ENCODE results near the gene HOXD8. TPM values are rescaled to one million over a fixed set of nuclear protein-coding genes. Genes with fewer than 3 reads are reported as not detected.

The HOXD8 gene
- total RNA-seq, 6 donors from 2014 or later = 0.43 to 2.3 (median 0.74) TPM; not detected in 1

- Histone ChIP-seq H3K36me3 (no peaks in the 10 kb centered on the region), H3K9me3 (no peaks in the 10 kb centered on the region), H3K27me3 (peaks cover 0 to 63% (median 37%) of the 10 kb centered on the region in 4 donors), H3K4me1 (peaks cover 21 to 38% (median 24%) of the 10 kb centered on the region in 4 donors), H3K4me3 (no peak overlapping the region), H3K27ac (no peak overlapping the region)
- ATAC-seq (ENCODE audit: low FRiP score in 2 of 2) (no peak), DNase-seq (no peak)
- WGBS, 2 donors = 15 to 20% methylated on average over 28 of the region's 28 CpGs
- TF ChIP-seq CTCF (IDR thresholded peaks at IDR 0.05) = no peak
- no peak for TF ChIP-seq POLR2AphosphoS5 (IDR thresholded peaks at IDR 0.05)
- TF ChIP-seq EP300 (IDR thresholded peaks at IDR 0.05) = no peak
- TF ChIP-seq POLR2A (IDR thresholded peaks at IDR 0.05) = no peak
Observed at GRCh38 chr2:176138923-176139660, 9.6 kb downstream of the HOXD8 start.

- Histone ChIP-seq H3K27me3 (peaks cover 0 to 63% (median 33%) of the 10 kb centered on the region in 4 donors), H3K4me3 (peak overlapping the region in 2 of 4 donors; percentile 44 to 51), H3K27ac (no peak overlapping the region), H3K9me3 (no peaks in the 10 kb centered on the region), H3K4me1 (peaks cover 21 to 38% (median 24%) of the 10 kb centered on the region in 4 donors), H3K36me3 (no peaks in the 10 kb centered on the region)
- TF ChIP-seq POLR2A (IDR thresholded peaks at IDR 0.05) (no peak), CTCF (IDR thresholded peaks at IDR 0.05) (no peak), EP300 (IDR thresholded peaks at IDR 0.05) (no peak)
- WGBS, 2 donors = 15% methylated on average over 27 to 39 of the region's 41 CpGs
- no peak for ATAC-seq (ENCODE audit: low FRiP score in 2 of 2)
- DNase-seq = peak in 1 of 2 donors; percentile 71
Observed at GRCh38 chr2:176139661-176140512, 10.4 kb downstream of the HOXD8 start.

GRCh38 chr2:176140513-176141317 lies 11.2 kb downstream of the HOXD8 start:
- Histone ChIP-seq H3K4me3 (peak overlapping the region in 3 of 4 donors; percentile 29 to 51 (median 44)), H3K9me3 (no peaks in the 10 kb centered on the region), H3K4me1 (peaks cover 20 to 37% (median 23%) of the 10 kb centered on the region in 4 donors), H3K36me3 (no peaks in the 10 kb centered on the region), H3K27me3 (peaks cover 0 to 64% (median 32%) of the 10 kb centered on the region in 4 donors), H3K27ac (no peak overlapping the region)
- TF ChIP-seq POLR2A (IDR thresholded peaks at IDR 0.05) (no peak), CTCF (IDR thresholded peaks at IDR 0.05) (peak; percentile 75 to 96 (median 90)), EP300 (IDR thresholded peaks at IDR 0.05) (no peak), POLR2AphosphoS5 (IDR thresholded peaks at IDR 0.05) (no peak)
- ATAC-seq (ENCODE audit: low FRiP score in 2 of 2) = peak; percentile 89 to 94
- peak; percentile 55 to 92 for DNase-seq
- WGBS, 2 donors = 13 to 16% methylated on average over 20 to 25 of the region's 48 CpGs

GRCh38 chr2:176142281-176142680 lies 12.8 kb downstream of the HOXD8 start:
- H3K4me1 ChIP-seq = peaks cover 8 to 24% (median 12%) of the 10 kb centered on the region in 4 donors
- no peaks in the 10 kb centered on the region for H3K36me3 ChIP-seq
- no peak for TF ChIP-seq EP300 (IDR thresholded peaks at IDR 0.05)
- TF ChIP-seq POLR2A (IDR thresholded peaks at IDR 0.05) = no peak
- no peak for TF ChIP-seq CTCF (IDR thresholded peaks at IDR 0.05)
- no peak for TF ChIP-seq POLR2AphosphoS5 (IDR thresholded peaks at IDR 0.05)
- H3K27ac ChIP-seq = no peak overlapping the region
- no peaks in the 10 kb centered on the region for H3K9me3 ChIP-seq
- ATAC-seq (ENCODE audit: low FRiP score in 2 of 2) (no peak), DNase-seq (no peak)
- peaks cover 0 to 53% (median 23%) of the 10 kb centered on the region in 4 donors for H3K27me3 ChIP-seq
- no peak overlapping the region for H3K4me3 ChIP-seq
- WGBS, 2 donors = 88 to 95% methylated on average over 2 of the region's 2 CpGs

All from upper lobe of left lung (tissue), 6 donors.